K562 (cell line): Measurements from ENCODE around the gene ZNF692. TPM values are rescaled to one million over a fixed set of nuclear protein-coding genes. Genes with fewer than 3 reads are reported as not detected.

Experiments used
- ATAC-seq: fragments of 200-7000 bp; cut with Tn5 transposase; 3 replicates; pipeline ENCODE4 v1.9.1; 2020; ENCODE audit warnings: moderate library complexity
- BruUV-seq: library from RNA; stranded (reverse); fragments of 400-500 nt; replicated peaks from 2 replicates; lab custom pipeline; 2021; lab: Mats Ljungman, UMichigan
- CTCF ChIA-PET: fragments of 300-600 bp; formaldehyde crosslinking; extraction: SDS; loops from one replicate; lab custom pipeline; 2021; ENCODE audit warnings: low intra/inter-chr PET ratio; lab: Yijun Ruan, JAX
- POLR2A ChIA-PET: fragments of 300-600, 350-650 bp; sonication (Branson Sonifier 250); formaldehyde crosslinking; extraction: SDS; loops from one replicate; lab custom pipeline; 2021; ENCODE audit warnings: antibody characterized with exemption, inconsistent platforms; lab: Yijun Ruan, JAX
- DNase-seq, 4 experiments: peaks; one replicate each; pipeline versions ENCODE4 v3.0.0 to v3.0.0-alpha.2; 2011 to 2018; ENCODE audit warnings: low spot score in 3 of 4, mixed read lengths in 3 of 4; ENCODE audit errors: extremely low read depth in 1 of 4
- FAIRE-seq: peaks from 2 replicates; lab custom pipeline; 2011; peaks lifted over from hg19 to GRCh38; lab: Jason Lieb, UNC
- H2AFZ ChIP-seq: 2 replicates; pipeline ENCODE4 v1.6.0; 2011; ENCODE audit warnings: low read depth, low read length, control low read depth, inconsistent platforms
- H3K27ac ChIP-seq: fragments of 200-600 bp; 3 replicates; pipeline ENCODE4 v1.8.0; 2011; ENCODE audit warnings: low read depth, mild to moderate bottlenecking, control low read depth, inconsistent platforms, low read length, moderate library complexity, mixed read lengths; ENCODE audit errors: extremely low read depth
- H3K27me3 ChIP-seq, 2 experiments: fragments of 300-600 bp in 1 of 2; 2 replicates in 1 of 2; 3 replicates in 1 of 2; pipeline versions ENCODE4 v1.6.0 to v1.8.0; 2011; ENCODE audit warnings: inconsistent platforms in 2 of 2, low read length in 2 of 2, mild to moderate bottlenecking in 1 of 2, mixed read lengths in 1 of 2, moderate library complexity in 1 of 2; ENCODE audit not compliant: control insufficient read depth in 2 of 2, insufficient read depth in 2 of 2
- H3K36me3 ChIP-seq: fragments of 300-600 bp; 3 replicates; pipeline ENCODE4 v1.8.0; 2011; ENCODE audit warnings: mild to moderate bottlenecking, low read length, inconsistent platforms; ENCODE audit not compliant: control insufficient read depth, insufficient read depth
- H3K4me1 ChIP-seq, 2 experiments: fragments of 200-600 bp in 1 of 2; replicated peaks in 1 of 2; 2 replicates in 1 of 2; 3 replicates in 1 of 2; pipeline versions ENCODE4 v1.5.1 to v1.8.0; 2011; ENCODE audit warnings: inconsistent platforms in 2 of 2, low read length in 2 of 2, mild to moderate bottlenecking in 1 of 2, mixed read lengths in 1 of 2, moderate library complexity in 1 of 2; ENCODE audit not compliant: control insufficient read depth in 2 of 2, insufficient read depth in 2 of 2
- H3K4me2 ChIP-seq: 2 replicates; pipeline ENCODE4 v1.6.1; 2011; ENCODE audit warnings: low read length, control low read depth, inconsistent platforms, mixed read lengths; ENCODE audit not compliant: insufficient read depth
- H3K4me3 ChIP-seq: fragments of 200-600 bp; sonication (generic), shearing (Covaris generic); 2 replicates; pipeline ENCODE4 v1.5.1; 2016; ENCODE audit warnings: control low read depth, inconsistent platforms
- H3K79me2 ChIP-seq: fragments of 200-600 bp; 3 replicates; pipeline ENCODE4 v1.8.0; 2011; ENCODE audit warnings: low read length, inconsistent platforms; ENCODE audit not compliant: control insufficient read depth, insufficient read depth
- H3K9ac ChIP-seq, 2 experiments: 2 replicates each; pipeline versions ENCODE4 v1.6.0 to v1.6.1; 2011; ENCODE audit warnings: low read depth in 2 of 2, low read length in 2 of 2, control low read depth in 1 of 2, inconsistent platforms in 1 of 2, mild to moderate bottlenecking in 1 of 2, mixed read lengths in 1 of 2; ENCODE audit not compliant: insufficient read depth in 1 of 2
- H3K9me1 ChIP-seq: one replicate; pipeline ENCODE4 v1.6.0; 2011; ENCODE audit warnings: inconsistent platforms, mild to moderate bottlenecking, low read length, moderate library complexity; ENCODE audit not compliant: control insufficient read depth, insufficient read depth
- H3K9me3 ChIP-seq: replicated peaks from 2 replicates; pipeline ENCODE4 v1.5.1; 2011; ENCODE audit warnings: low read depth, low read length, inconsistent platforms; ENCODE audit not compliant: control insufficient read depth, insufficient read depth
- H4K20me1 ChIP-seq: replicated peaks from 2 replicates; pipeline ENCODE4 v1.6.1; 2011; ENCODE audit warnings: low read length, inconsistent platforms, mixed read lengths; ENCODE audit not compliant: control insufficient read depth, insufficient read depth
- DACH1 ChIP-seq: fragments of 450-650 bp; IDR thresholded peaks from 2 replicates; pipeline ENCODE4 v1.6.1; 2018; ENCODE audit not compliant: partially characterized antibody
- MAZ ChIP-seq, 2 experiments: fragments of 450-650 bp in 1 of 2; sonication (generic) in 1 of 2; formaldehyde crosslinking; IDR thresholded peaks in 1 of 2; conservative IDR thresholded peaks in 1 of 2; 2 replicates each; pipeline versions ENCODE4 v1.4.0 to v1.5.0; 2020; ENCODE audit warnings: mild to moderate bottlenecking in 1 of 2, missing genetic modification reagents in 1 of 2
- MYC ChIP-seq, 2 experiments: fragments of 250-450 bp in 1 of 2; sonication (Bioruptor Pico) in 1 of 2; IDR thresholded peaks; 2 replicates each; pipeline versions ENCODE4 v1.5.1 to v1.6.1; 2012 to 2021; ENCODE audit warnings: low read depth in 2 of 2, borderline replicate concordance in 1 of 2, improper control_type of control experiment in 1 of 2, low read length in 1 of 2, mild to moderate bottlenecking in 1 of 2, moderate library complexity in 1 of 2
- PCBP1 ChIP-seq: fragments of 200-400 bp; formaldehyde crosslinking; IDR thresholded peaks from 2 replicates; pipeline ENCODE4 v1.6.1; 2018; ENCODE audit warnings: mild to moderate bottlenecking, low read depth, low read length; ENCODE audit not compliant: poor library complexity, severe bottlenecking
- RBM17 ChIP-seq: fragments of 200-400 bp; formaldehyde crosslinking; IDR thresholded peaks from 2 replicates; pipeline ENCODE4 v1.6.1; 2017; ENCODE audit warnings: low read depth, mild to moderate bottlenecking, low read length, borderline replicate concordance
- WGBS: fragments of 100-300 bp; shearing (Covaris generic); methylation state at CpG from one replicate; pipeline ENCODE4 v1.1.6; 2016; ENCODE audit warnings: low coverage, mixed read lengths; ENCODE audit not compliant: insufficient coverage; ENCODE audit errors: missing lambda C conversion rate; 5-methylcytosine and 5-hydroxymethylcytosine counted together
- in situ Hi-C: fragments of 300-500 bp; cut with MboI; formaldehyde crosslinking; loops from 4 replicates; pipeline ENCODE4 v1.15.0; 2018; ENCODE audit warnings: inconsistent platforms, mixed read lengths
- intact Hi-C: fragments of 100-400 bp; cut with micrococcal nuclease; formaldehyde crosslinking; loops from 2 replicates; pipeline ENCODE4 v1.14.2; 2022
- polyA plus RNA-seq, 8 experiments: library from polyadenylated mRNA; depleted of rRNA in 4 of 8; stranded (reverse) in 5 of 8; unstranded in 3 of 8; fragments of >200 nt; fragmentation: Nextera tagmentation in 2 of 8; fragmentation: Illumina TruSeq in 1 of 8; extraction: Ambion mirVana in 2 of 8; extraction: Trizol in 1 of 8; gene quantifications; 2 replicates each; pipeline versions ENCODE4 v1.2.1 to v1.2.3, GENCODE V29; 2011 to 2014; ENCODE audit warnings: inconsistent platforms in 1 of 8, missing spikeins in 1 of 8
- total RNA-seq, 7 experiments: library from RNA; depleted of rRNA in 6 of 7; stranded (reverse); fragments of >200 nt in 6 of 7; fragmentation: Illumina TruSeq in 2 of 7; extraction: Trizol in 2 of 7; gene quantifications; 2 replicates each; pipeline versions ENCODE4 v1.2.1 to v1.2.3, GENCODE V29; 2011 to 2021; ENCODE audit warnings: low replicate concordance in 1 of 7
- TF ChIP-seq, protein P1 (sequence below): fragments of 250-450 bp; sonication (Bioruptor Pico); IDR thresholded peaks from 2 replicates; pipeline ENCODE4 v1.5.0; 2020; ENCODE audit warnings: mild to moderate bottlenecking, borderline replicate concordance
- TF ChIP-seq, protein P2 (sequence below): fragments of 250-450 bp; sonication (Bioruptor Pico); IDR thresholded peaks from 2 replicates; pipeline ENCODE4 v1.5.0; 2022; ENCODE audit warnings: mild to moderate bottlenecking
- TF ChIP-seq, protein P3 (sequence below): fragments of 250-450 bp; sonication (Bioruptor Pico); IDR thresholded peaks from 2 replicates; pipeline ENCODE4 v1.8.0; 2022; ENCODE audit warnings: inconsistent platforms, mild to moderate bottlenecking, moderate library complexity, borderline replicate concordance

The ZNF692 gene
- total and polyA plus RNA-seq, 9 of the 15 experiments (the other 6 are each of a cell fraction or from before 2014, with no cell fraction given) = 8.4 to 143 (median 55.9) TPM

DNA sequence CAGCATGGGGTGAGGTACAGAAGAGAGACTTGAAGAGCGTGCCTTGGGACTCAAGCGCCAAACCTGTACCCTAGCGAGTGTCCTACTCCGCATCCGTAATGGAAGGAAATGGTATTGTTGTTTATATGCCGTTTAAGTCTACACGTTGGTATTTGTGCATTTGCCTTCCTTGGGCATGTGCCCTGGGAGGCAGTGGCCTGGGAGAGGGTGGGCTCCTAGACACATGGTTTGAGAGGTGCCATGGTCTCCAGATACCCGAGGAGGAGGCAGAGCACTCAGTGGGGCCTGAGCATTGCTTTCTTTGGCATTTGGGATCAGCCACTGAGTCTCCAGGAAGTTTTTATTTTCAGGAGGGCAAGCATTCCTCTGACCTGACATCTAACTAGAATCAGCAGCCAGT is 14.4 kb downstream of the ZNF692 start:
- Histone ChIP-seq H3K4me2 (no peak overlapping the region), H3K27me3 (no peaks in the 10 kb centered on the region), H3K27ac (no peak overlapping the region), H3K9ac (peak overlapping the region in 1 of 2 experiments; percentile 43; a peak in 1 of 4 replicates), H3K79me2 (peaks cover 42% of the 10 kb centered on the region), H4K20me1 (peaks cover under 1% of the 10 kb centered on the region; the same call in 1 of the 2 replicates), H3K9me3 (no peaks in the 10 kb centered on the region), H3K4me3 (no peak overlapping the region), H2AFZ (no peak overlapping the region), H3K9me1 (no peaks in the 10 kb centered on the region), H3K36me3 (peaks cover 75% of the 10 kb centered on the region), H3K4me1 (peaks cover 16 to 22% of the 10 kb centered on the region in 2 experiments; a peak in 4 of 5 replicates)
- ATAC-seq (no peak), DNase-seq (no peak), FAIRE-seq (no peak)
- ChIA-PET POLR2A (interaction anchor here (1.1 kb wide), 1 partner anchor 20 kb away, joined by 3 read pairs; no protein-coding TSS in a partner anchor), CTCF (no interaction called here)
- intact Hi-C loops = no loop called here
- WGBS = 94% methylated on average over 8 of the region's 8 CpGs
- in situ Hi-C loops = no loop called here
- BruUV-seq = no TSS peak
- TF ChIP-seq, protein P1, sequence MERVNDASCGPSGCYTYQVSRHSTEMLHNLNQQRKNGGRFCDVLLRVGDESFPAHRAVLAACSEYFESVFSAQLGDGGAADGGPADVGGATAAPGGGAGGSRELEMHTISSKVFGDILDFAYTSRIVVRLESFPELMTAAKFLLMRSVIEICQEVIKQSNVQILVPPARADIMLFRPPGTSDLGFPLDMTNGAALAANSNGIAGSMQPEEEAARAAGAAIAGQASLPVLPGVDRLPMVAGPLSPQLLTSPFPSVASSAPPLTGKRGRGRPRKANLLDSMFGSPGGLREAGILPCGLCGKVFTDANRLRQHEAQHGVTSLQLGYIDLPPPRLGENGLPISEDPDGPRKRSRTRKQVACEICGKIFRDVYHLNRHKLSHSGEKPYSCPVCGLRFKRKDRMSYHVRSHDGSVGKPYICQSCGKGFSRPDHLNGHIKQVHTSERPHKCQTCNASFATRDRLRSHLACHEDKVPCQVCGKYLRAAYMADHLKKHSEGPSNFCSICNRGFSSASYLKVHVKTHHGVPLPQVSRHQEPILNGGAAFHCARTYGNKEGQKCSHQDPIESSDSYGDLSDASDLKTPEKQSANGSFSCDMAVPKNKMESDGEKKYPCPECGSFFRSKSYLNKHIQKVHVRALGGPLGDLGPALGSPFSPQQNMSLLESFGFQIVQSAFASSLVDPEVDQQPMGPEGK = no peak
- TF ChIP-seq MAZ (CRISPR knock-in tag; conservative IDR thresholded peaks at IDR 0.05 in 1 of 2, IDR thresholded peaks at IDR 0.05 in 1 of 2) (no peak), MYC (IDR thresholded peaks at IDR 0.05; ENCODE audit: low read depth, low read length) (no peak), MYC (CRISPR knock-in tag; IDR thresholded peaks at IDR 0.05; ENCODE audit: borderline replicate concordance, low read depth) (no peak), DACH1 (no peak), RBM17 (no peak), PCBP1 (no peak)
- TF ChIP-seq, protein P2, sequence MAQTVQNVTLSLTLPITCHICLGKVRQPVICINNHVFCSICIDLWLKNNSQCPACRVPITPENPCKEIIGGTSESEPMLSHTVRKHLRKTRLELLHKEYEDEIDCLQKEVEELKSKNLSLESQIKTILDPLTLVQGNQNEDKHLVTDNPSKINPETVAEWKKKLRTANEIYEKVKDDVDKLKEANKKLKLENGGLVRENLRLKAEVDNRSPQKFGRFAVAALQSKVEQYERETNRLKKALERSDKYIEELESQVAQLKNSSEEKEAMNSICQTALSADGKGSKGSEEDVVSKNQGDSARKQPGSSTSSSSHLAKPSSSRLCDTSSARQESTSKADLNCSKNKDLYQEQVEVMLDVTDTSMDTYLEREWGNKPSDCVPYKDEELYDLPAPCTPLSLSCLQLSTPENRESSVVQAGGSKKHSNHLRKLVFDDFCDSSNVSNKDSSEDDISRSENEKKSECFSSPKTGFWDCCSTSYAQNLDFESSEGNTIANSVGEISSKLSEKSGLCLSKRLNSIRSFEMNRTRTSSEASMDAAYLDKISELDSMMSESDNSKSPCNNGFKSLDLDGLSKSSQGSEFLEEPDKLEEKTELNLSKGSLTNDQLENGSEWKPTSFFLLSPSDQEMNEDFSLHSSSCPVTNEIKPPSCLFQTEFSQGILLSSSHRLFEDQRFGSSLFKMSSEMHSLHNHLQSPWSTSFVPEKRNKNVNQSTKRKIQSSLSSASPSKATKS = no peak
- TF ChIP-seq, protein P3, sequence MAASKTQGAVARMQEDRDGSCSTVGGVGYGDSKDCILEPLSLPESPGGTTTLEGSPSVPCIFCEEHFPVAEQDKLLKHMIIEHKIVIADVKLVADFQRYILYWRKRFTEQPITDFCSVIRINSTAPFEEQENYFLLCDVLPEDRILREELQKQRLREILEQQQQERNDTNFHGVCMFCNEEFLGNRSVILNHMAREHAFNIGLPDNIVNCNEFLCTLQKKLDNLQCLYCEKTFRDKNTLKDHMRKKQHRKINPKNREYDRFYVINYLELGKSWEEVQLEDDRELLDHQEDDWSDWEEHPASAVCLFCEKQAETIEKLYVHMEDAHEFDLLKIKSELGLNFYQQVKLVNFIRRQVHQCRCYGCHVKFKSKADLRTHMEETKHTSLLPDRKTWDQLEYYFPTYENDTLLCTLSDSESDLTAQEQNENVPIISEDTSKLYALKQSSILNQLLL = no peak
